ENCODE results near the gene NMNAT2. TPM values are rescaled to one million over a fixed set of nuclear protein-coding genes. Genes with fewer than 3 reads are reported as not detected.

Gene NMNAT2
- total RNA-seq, 1 experiment from 2014 or later, result 11.4 TPM

DNA sequence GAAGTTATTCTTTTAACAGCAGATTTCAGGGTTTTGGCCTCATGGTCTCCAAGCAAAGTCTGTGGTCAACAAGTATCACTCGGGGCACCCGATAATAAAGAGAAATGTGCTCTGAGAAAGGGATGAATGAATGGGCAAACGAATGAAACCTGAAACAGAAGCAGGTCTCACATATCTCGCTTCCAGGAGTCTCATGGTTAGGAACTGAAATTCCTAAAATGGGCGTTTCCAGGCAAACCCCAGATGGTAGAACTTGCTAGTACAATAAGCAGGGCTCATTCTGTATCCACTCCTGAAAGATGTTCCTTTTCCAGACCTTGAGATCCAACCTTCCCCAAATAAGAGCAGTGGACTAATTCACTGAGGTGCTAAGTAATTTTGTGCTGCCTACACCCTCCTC is 144.9 kb downstream of the NMNAT2 start:
- no peaks in the 10 kb centered on the region for H3K79me2 ChIP-seq (ENCODE audit: insufficient read depth, low read length)
- H3K4ac ChIP-seq (ENCODE audit: low read depth, low read length), result no peak overlapping the region
- H2BK120ac ChIP-seq (ENCODE audit: low read depth, low read length, poor library complexity, severe bottlenecking), result no peak overlapping the region
- H3K27me3 ChIP-seq (ENCODE audit: insufficient read depth, low read length), result no peaks in the 10 kb centered on the region
- Mint-ChIP-seq H3K9me3 (no peaks in the 10 kb centered on the region), H3K27me3 (ENCODE audit: low read depth) (no peaks in the 10 kb centered on the region; the same call in 1 of the 2 replicates), H3K36me3 (ENCODE audit: insufficient read depth in 1 of 3, low read depth in 3 of 3) (no peaks in the 10 kb centered on the region), H3K4me1 (peaks cover 13% of the 10 kb centered on the region in 2 experiments), H3K4me3 (no peak overlapping the region; a peak in 1 of 5 replicates), H3K27ac (no peak overlapping the region)
- no peak overlapping the region for H2BK20ac ChIP-seq (ENCODE audit: low read depth, low read length, poor library complexity, severe bottlenecking)
- H2BK15ac ChIP-seq (ENCODE audit: low read depth, low read length), result no peak overlapping the region
- TF ChIP-seq, protein P1, sequence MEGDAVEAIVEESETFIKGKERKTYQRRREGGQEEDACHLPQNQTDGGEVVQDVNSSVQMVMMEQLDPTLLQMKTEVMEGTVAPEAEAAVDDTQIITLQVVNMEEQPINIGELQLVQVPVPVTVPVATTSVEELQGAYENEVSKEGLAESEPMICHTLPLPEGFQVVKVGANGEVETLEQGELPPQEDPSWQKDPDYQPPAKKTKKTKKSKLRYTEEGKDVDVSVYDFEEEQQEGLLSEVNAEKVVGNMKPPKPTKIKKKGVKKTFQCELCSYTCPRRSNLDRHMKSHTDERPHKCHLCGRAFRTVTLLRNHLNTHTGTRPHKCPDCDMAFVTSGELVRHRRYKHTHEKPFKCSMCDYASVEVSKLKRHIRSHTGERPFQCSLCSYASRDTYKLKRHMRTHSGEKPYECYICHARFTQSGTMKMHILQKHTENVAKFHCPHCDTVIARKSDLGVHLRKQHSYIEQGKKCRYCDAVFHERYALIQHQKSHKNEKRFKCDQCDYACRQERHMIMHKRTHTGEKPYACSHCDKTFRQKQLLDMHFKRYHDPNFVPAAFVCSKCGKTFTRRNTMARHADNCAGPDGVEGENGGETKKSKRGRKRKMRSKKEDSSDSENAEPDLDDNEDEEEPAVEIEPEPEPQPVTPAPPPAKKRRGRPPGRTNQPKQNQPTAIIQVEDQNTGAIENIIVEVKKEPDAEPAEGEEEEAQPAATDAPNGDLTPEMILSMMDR (conservative IDR thresholded peaks at IDR 0.05), result no peak
- no CpG with 5 or more reads among the region's 5 CpGs for WGBS (ENCODE audit: extremely low coverage, insufficient read length, low lambda C conversion rate)
- H2AK5ac ChIP-seq (ENCODE audit: insufficient read length, low read length), result no peak overlapping the region
- no peaks in the 10 kb centered on the region for H3K79me1 ChIP-seq (ENCODE audit: insufficient read depth, low read depth, low read length, poor library complexity, severe bottlenecking)
- H3K23me2 ChIP-seq (ENCODE audit: insufficient read length, low read depth, low read length, poor library complexity, severe bottlenecking), result no peaks in the 10 kb centered on the region
- no peak overlapping the region for H4K8ac ChIP-seq (replicated peaks; ENCODE audit: insufficient read length, low read depth, low read length)
- H3K4me1 ChIP-seq (ENCODE audit: insufficient read depth, low read length), result peaks cover 3% of the 10 kb centered on the region; the same call in 1 of the 2 replicates
- DNase-seq, result no peak
- H3K56ac ChIP-seq (ENCODE audit: insufficient read length, low read depth, low read length), result no peak overlapping the region
- H3K9ac ChIP-seq (ENCODE audit: extremely low read depth, insufficient read length, low read length), result no peak overlapping the region
- no peak overlapping the region for H3K18ac ChIP-seq (ENCODE audit: insufficient read length, low read depth, low read length)
- H4K20me1 ChIP-seq (ENCODE audit: control insufficient read depth, insufficient read depth, insufficient read length), result no peaks in the 10 kb centered on the region
- no peak overlapping the region for H3K23ac ChIP-seq (ENCODE audit: insufficient read length, low read depth, low read length)
- H4K91ac ChIP-seq (ENCODE audit: insufficient read length, low read depth, low read length), result no peak overlapping the region
- H2BK5ac ChIP-seq (ENCODE audit: insufficient read length, low read length), result no peak overlapping the region
- H3K27ac ChIP-seq (ENCODE audit: insufficient read length, low read depth, low read length), result no peak overlapping the region
- no peak overlapping the region for H2BK12ac ChIP-seq (ENCODE audit: insufficient read length, low read depth, low read length)
- no peaks in the 10 kb centered on the region for H3K9me3 ChIP-seq (ENCODE audit: control insufficient read depth, low read depth, low read length)
- no peak overlapping the region for H3T11ph ChIP-seq (ENCODE audit: low read length)
- no peak overlapping the region for H2AFZ ChIP-seq (ENCODE audit: low read length)
- no peak overlapping the region for H3K4me2 ChIP-seq (ENCODE audit: insufficient read depth, insufficient read length, low read length)
- no peak overlapping the region for H4K5ac ChIP-seq (ENCODE audit: insufficient read length, low read depth, low read length)
- H3K14ac ChIP-seq (ENCODE audit: insufficient read depth, low read length), result no peak overlapping the region
